HG02973 (cell line): ENCODE results near the gene PRAMEF13.
"Not testable (repeated sequence)": the region's sequence is repeated elsewhere in the genome, so short reads cannot be mapped to it uniquely, and the experiment has no call there.

Experiments used
- ATAC-seq: cut with Tn5 transposase; IDR thresholded peaks from one replicate; pipeline ENCODE4 v1.9.1; 2021; ENCODE audit warnings: moderate library complexity; ENCODE audit not compliant: unreplicated experiment

The PRAMEF13 gene, protein sequence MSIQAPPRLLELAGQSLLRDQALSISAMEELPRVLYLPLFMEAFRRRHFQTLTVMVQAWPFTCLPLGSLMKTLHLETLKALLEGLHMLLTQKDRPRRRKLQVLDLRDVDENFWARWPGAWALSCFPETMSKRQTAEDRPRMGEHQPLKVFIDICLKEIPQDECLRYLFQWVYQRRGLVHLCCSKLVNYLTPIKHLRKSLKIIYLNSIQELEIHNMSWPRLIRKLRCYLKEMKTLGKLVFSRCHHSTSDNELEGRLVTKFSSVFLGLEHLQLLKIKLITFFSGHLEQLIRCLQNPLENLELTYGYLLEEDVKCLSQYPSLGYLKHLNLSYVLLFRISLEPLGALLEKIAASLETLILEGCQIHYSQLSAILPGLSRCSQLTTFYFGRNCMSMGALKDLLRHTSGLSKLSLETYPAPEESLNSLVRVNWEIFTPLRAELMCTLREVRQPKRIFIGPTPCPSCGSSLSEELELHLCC

DNA sequence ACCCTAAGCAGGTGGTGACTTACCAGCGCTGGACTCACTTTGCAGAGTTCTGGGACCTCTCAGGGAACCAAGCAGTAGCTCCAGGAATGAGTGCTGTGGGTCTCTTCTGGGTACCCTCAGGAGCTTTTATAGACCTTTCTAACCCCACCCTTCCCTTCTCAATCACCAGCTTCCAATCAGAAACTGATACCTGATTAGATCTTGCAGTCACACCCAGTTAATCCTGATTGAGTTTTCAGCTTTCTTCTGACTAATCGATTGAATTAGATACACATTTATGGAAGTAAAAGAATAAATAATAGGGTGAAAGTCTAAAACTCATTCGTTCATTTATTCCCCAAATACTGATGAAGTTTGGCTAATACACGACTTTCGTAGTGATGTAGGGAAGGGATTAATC lies at the start of gene PRAMEF13:
PRAMEF13 (minus strand) TSS at position 101 of the 400 bp plus-strand sequence. CDS start 1,820 bp downstream, outside the sequence.
- ATAC-seq, result not testable (repeated sequence)

DNA sequence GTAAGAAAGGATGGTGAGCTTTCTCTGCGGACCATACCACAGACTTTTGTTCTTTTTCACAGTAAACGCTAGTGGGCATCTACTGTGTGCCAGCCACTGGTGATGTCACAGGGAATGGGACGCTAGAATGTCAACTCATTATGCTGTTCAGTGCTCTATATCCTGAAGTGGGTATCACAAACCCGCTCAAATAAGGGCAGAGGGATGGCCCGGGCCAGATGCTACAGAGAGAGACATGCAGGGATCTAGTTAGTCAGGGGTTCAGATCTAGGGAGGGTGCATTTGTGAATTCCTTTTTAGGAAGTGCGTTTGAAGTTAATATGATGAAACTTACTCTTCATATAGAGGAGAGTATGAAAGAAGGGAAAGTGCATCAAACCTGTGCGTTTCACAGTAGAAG lies 45.9 kb upstream of the PRAMEF13 start:
- not testable (repeated sequence) for ATAC-seq

DNA sequence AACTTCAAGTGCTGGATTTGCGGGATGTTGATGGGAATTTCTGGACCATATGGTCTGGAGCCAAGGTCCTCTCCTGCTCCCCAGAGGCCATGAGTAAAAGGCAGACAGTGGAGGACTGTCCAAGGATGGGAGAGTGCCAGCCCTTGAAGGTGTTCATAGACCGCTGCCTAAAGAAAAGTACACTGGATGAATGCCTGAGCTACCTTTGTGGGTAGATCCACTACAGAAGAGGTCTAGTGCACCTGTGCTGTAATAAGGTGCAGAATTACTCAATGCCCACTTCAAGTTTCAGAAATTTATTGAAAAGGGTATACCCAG lies 45.3 kb upstream of the PRAMEF13 start:
- not testable (repeated sequence) for ATAC-seq

DNA sequence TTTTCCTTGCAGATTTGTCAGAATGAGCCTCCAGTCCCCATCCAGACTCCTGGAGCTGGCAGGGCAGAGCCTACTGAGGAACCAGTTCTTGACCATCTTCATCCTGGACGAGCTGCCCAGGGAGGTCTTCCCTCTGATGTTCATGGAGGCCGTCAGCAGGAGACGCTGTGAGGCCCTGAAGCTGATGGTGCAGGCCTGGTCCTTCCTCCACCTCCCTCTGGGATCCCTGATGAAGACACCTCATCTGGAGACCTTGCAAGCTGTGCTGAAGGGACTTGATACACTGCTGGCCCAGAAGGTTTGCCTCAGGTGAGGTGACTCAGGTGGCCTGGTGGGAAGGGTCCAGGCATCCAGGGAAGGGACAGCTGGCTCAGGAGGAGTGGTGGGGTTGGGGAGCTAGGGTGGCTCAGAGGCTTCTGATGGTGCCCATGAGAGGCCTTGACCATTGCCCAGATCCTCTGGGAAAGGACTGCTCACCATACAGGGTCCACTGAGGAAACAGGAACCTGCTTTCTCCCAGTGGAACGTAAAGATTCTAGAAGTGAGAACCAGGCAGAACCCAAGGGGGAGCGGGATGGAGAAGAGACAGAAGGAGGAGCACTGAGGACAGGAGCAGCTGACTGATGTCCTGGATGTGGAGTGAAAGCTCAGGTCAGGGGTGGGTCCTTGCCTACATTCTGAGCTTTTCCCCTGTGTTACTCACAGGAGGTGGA lies 44.8 kb upstream of the PRAMEF13 start:
- ATAC-seq, result not testable (repeated sequence)

DNA sequence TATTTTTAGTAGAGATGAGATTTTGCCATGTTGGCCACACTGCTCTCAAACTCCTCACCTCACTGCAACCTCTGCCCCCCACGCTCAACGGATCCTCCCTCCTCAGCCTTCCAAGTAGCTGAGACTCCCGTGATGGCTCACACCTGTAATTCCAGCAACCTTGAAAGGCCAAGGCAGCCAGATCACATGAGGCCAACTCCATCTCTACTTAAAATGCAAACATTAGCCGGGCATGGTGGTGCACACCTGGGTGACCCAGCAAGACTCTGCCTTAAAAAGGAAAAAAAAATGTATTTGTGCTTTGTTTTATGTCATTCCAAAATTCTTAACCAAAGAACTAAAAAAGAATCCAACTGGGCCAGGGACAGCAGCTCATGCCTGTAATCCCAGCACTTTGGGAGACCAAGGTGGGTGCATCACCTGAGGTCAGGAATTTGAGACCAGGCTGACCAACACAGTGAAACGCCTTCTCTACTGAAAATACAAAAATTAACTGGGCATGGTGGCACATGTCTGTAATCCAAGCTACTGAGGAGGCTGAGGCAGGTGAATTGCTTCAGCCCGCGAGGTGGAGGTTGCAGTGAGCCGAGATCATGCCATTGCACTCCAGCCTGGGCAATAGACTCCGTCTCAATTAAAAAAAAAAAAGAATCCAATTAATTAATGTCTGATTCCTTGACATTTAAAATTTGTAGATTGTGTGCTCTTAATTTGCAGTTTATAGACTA lies 42.5 kb upstream of the PRAMEF13 start:
- ATAC-seq, result not testable (repeated sequence)

DNA sequence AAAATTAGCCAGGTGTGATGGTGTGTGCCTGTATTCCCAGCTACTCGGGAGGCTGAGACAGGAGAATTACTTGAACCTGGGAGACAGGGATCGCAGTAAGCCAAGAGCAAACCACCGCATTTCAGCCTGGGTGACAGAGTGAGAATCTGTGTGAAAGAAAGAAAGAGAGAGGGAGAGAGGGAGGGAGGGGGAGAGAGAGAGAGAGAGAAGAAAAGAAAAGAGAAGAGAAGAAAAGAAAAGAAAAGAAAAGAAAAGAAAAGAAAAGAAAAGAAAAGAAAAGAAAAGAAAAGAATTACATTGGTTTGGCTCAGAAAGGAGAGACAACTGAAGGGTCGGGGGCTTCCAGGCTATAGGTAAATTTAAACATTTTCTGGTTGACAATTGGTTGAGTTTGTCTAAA lies 38.4 kb upstream of the PRAMEF13 start:
- ATAC-seq, result not testable (repeated sequence)

DNA sequence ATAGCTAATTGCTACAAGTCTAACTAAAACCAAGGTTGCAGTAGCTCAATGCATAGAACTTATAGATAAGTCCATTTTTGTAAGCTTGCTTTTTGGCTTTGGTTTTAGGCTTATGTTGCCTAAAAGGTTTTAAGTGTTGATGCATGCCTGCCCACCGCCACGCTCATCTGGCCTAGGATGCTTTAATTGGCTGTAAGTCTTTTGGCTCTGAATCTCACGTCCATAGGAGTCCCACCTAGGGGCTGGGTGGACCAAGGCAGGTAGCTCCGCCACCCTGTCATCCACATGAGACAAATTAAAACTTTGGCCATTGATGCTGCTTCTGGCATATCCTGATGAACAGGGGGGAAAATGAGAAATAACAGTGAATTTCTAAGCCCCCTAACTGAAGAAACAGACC lies 36.4 kb upstream of the PRAMEF13 start:
- not testable (repeated sequence) for ATAC-seq

DNA sequence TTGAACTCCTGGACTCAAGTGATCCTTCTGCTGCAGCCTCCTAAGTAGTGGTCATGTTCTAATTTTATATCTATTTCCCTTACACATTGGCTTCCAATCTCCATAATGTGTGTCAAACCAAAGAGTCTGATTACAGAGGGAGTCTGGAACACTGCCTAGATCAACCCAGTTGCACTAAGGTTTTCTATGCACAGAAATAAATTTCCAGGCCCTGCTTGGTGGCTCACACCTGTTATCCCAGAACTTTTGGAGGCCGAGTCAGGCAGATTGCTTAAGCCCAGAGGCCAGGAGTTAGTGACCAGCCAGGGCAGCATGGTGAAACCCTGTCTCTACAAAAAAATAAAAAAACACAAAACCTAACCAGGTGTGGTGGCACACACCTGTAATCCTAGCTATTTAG lies 32.8 kb upstream of the PRAMEF13 start:
- ATAC-seq, result not testable (repeated sequence)

DNA sequence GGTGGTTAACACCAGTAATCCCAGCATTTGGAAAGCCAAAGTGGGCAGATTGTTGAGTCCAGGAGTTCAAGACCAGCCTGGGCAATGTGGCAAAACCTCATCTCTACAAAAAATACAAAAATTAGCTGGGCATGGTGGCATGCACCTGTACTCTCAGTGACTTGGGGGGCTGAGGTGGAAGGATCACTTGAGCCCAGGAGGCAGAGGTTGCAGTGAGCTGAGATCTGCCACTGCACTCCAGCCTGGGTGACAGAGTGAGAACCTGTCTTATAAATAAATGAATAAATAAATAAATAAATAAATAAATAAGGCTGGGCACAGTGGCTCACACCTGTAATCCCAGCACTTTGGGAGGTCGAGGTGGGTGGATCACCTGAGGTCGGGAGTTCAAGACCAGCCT lies 30.8 kb upstream of the PRAMEF13 start:
- ATAC-seq, result not testable (repeated sequence)

DNA sequence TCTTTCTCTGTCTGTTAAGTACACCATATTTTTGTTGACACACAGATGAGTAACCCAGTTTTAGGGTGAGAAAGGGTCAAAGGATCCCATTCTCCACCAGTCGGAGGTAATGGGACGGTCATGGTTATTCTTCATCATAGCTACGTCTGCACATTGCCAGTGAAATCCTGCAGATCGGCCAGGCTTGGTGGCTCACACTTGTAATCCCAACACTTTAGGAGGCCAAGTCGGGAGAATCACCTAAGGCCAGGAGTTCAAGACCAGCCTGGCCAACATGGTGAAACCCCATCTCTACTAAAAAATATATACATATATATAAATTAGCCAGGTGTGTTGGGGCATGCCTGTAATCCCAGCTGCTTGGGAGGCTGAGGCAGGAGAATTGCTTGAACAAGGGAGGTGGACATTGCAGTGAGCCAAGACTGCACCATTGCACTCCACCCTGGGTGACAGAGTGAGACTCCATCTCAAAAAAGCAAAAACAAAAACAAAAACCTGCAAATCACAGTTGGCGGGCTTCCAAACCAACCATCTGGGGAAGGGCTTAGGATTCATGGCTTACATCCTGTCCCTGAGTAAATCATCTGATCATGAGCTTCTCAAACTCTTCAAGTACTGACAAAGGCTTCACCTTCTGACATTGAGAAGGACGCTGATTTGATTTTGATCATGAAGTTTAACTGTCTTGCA lies 30.0 kb upstream of the PRAMEF13 start:
- not testable (repeated sequence) for ATAC-seq

DNA sequence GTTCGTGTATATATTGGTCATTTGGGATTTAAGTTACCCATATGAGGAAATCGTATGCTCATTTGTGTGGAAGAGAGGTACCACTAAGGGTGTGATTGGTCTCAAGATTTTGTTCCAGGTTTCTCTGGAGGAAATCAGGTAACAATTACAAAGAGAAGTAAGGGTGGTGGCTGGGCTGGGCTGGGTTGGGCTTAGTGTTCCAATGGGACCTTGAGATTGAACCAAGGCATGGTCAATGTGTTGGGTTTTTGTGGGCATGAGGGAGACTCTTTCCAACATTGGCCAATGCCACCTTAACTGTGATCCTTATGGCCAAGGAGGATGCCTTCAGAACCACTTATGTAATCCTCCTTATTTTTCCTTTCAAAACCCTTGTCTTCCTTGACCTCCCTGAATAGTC lies 29.4 kb upstream of the PRAMEF13 start:
- not testable (repeated sequence) for ATAC-seq

DNA sequence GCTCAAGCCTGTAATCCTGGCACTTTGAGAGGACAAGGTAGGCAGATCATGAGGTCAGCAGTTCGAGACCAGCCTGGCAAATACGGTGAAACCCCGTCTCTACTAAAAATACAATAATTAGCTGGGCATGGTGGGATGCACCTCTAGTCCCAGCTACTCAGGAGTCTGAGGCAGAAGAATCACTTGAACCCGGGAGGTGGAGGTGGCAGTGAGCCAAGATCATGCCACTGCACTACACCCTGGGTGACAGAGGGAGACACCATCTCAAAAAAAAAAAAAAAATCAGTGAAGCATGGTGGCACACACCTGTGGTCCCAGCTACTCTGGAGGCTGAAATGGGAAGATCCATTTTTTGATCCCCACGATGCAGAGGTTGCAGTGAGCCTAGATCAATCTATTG lies 28.9 kb upstream of the PRAMEF13 start:
- not testable (repeated sequence) for ATAC-seq

DNA sequence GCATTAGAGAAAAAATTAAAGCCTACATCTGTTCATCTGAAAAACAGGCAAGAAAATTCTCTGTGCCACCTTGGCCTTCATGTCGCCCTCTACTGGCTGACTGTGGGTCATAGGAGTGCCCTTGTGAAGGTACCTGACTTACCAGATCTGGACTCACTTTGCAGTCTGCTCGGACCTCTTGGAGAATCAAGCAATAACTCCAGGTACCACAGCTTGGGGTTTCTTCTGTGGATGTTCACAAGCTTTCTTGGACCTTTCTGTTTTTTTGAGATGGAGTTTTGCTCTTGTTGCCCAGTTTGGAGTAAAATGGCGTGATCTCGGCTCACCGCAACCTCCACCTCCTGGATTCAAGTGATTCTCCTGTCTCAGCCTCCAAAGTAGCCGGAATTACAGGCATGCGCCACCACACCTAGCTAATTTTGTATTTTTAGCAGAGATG lies 27.2 kb upstream of the PRAMEF13 start:
- no peak for ATAC-seq

DNA sequence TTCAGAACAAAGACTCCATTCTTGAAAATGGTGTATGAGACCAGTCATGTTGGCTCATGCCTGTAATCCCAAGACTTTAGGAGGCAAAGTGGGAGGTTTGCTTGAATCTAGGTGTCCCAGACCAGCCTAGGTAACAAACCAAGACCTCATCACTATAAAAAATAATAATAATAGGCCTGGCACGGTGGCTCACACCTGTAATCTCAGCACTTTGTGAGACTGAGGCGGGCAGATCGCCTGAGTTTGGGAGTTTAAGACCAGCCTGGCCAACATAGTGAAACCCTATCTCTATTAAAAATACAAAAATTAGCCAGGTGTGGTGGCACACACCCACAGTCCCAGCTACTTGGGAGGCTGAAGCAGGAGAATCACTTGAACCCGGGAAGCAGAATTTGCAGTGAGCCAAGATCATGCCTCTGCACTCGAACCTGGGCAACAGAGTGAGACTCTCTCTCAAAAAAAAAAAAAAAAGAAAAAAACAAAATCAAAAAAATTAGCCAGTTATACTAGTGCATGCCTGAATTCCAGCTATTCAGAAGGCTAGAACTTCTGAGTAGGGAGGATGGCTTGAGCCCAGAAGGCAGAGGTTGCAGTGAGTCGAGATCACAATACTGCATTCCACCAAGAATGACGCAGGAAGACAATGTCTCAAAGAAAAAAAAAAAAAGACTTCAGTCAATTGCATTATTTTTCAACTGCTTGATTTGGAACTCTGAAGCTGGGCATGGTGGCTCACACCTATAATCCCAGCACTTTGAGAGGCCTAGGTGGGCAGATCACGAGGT lies 26.3 kb upstream of the PRAMEF13 start:
- not testable (repeated sequence) for ATAC-seq

DNA sequence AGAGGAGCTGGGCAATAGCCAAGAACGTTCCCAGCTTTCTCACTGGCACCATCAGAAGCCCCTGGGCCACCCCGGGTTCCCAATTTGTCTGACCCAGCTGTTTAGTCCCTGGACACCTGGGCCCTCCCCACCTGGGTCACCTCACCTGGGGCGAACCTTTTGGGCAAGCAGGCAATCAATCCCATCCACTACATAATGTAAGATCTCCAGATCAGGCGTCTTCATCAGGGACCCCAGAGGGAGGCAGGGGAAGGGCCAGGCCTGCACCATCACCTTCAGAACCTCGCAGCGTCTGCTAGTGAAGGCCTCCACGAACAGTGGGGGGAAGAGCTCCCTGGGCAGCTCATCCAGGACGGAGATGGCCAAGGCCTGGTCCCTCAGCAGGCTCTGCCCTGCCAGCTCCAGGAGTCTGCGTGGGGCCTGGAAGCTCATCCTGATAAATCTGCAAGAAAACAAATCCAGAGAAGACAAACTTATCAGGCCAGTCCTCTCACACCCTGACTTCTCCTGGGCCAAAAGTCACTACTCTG lies 24.5 kb upstream of the PRAMEF13 start, which contains the start of gene PRAMEF18:
PRAMEF18 (minus strand) TSS at position 480 of the 530 bp plus-strand sequence; CDS start at position 432, 48 bp downstream.
- ATAC-seq, result not testable (repeated sequence)

DNA sequence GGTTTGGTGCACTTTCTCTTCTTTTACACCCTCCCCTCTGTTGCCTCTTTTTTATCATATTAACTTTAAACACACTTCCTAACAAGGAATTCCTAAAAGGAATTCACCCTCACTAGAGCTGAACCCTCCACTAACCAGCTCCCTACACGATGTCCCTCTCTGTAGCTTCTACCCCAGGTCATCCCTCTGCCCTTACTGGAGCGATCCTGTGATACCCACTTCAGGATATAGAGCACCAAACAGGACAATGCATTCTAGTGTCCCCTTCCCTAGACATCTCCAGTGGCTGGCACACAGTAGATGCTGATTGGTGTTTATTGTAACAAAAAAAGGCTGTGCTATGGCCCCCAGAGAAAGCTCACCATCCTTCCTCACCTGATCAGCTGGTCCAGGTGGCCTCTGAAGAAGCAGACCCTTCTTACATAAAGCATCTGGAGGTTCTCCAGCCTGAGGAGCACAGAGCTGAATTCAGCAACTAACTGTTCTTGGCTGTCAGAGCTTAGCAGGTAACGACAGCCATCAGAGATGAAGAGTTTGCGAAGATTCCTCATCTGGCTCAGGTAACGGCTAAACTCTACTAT lies 23.4 kb upstream of the PRAMEF13 start:
- ATAC-seq, result no peak

DNA sequence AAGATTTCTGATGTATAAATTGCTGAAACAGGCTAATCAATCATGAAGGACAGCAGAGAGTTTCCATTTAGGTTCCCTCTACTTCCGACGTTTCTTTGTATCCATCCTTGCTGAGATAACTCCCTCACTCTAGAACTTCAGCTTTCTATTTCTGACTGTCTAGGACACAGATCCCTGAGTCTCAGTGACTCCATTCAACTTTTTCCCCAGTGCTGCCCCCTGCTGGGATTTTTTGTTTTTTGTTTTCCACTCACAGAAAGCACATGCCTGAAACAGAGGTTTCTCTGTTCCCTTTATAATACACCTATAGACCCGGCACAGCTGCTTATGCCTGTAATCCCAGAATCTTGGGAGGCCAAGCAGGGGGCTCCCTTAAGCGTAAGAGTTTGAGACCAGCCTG lies 21.6 kb upstream of the PRAMEF13 start:
- not testable (repeated sequence) for ATAC-seq

DNA sequence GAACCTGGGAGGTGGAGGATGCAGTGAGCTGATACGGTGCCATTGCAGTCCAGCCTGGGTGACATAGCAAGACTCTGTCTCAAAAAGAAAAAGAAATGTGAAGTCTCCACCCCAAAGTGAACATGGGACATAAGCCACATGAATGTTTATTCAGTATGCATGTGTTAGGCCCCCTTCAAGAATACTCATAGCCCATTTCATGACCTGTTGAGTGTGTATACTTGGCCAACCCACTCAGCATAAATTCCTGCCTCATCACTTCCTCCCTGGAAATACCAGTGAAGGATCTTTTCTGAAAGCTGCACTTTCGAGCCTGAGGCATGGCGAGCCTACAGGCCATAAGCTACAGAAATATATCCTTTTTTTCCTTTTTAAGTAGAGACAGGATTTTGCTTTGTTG lies 18.0 kb upstream of the PRAMEF13 start:
- ATAC-seq, result not testable (repeated sequence)

DNA sequence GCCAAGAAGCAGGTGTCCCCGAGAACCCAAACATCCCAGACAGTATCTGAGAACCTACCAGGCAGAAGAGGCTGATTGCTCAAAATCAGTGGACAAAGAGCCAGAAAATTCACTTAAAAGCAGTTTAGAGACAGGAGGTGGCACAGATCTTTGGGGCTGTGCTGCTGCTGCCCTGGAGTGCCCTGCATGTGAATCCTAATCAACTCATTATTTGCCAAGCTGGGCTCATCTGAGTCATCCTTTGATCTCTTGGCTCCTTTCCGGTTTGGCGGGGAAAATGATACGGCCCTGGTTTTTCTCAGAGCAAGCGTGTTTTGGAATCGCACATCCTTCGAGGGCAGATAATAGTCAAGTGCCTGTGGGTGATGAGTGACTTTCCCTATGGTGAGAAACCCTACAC lies 15.4 kb upstream of the PRAMEF13 start:
- not testable (repeated sequence) for ATAC-seq
